Stimulated activated CD8-positive, alpha-beta memory T cell treated with anti-CD3 and anti-CD28 coated beads, Interleukin-7, amount 100 ng/mL, for 4 hours (primary cell): Measurements from ENCODE around the gene PCYT1B.

Experiments
- DNase-seq, 2 donors: peaks; one replicate each; pipeline ENCODE4 v3.0.0-alpha.2; 2020; ENCODE audit warnings: low read depth in 2 of 2

Gene PCYT1B

DNA sequence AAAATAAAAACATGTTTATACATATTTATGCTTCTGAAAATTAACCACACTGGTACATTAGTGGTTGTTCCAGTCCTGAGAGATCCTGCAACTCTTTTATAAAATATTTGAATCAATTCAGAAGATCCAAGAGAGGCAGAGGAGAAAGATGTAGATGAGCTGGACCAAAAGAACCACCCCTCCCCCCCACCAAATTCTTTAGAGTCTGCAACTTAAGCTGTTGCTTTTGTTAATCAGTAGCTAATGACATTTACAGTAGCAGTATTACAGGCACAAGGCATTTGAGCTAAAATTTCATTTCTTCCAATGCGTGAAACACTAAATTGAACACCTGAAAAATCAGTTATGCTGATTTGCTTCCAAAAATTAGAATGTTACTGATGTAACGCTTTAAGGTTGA, 120.5 kb downstream of the PCYT1B start:
- DNase-seq: no peak

DNA sequence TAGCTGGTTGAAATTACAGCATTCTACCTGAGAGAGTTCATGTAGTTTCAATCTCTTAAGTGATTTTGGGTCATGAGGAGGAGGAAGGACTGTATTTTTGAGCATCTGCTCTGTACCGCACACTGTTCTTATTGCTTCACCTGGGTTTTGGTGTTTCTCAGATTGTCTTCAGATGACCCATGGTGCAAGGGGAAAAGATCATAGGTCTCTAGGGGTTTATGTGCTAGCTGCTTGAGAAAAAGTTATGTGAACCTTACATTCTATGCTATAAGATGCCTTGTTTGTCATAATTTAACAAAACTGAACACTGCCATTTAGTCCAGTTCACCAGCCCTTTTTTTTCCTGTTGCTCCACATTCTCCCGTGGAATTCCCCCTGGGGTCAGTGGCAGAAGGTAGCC, 121.7 kb downstream of the PCYT1B start:
- no peak for DNase-seq

DNA sequence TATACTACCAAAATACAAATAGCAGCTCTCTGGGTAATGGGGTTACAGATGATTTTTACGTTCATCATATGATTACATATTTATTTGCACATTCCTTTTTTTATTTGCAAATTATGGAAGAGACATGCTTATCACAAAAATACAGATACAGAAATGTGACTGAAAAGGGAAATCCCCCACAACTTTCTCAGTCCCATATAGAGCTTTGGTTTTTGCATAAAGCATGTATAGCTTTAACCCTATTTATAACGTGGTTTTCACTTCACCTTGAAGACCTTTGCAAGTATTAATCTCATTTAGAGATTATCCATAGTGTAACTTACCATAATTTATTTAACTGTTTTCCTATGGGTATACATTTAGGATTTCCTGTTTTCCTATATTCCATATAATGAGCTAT, 126.7 kb downstream of the PCYT1B start:
- no peak for DNase-seq

DNA sequence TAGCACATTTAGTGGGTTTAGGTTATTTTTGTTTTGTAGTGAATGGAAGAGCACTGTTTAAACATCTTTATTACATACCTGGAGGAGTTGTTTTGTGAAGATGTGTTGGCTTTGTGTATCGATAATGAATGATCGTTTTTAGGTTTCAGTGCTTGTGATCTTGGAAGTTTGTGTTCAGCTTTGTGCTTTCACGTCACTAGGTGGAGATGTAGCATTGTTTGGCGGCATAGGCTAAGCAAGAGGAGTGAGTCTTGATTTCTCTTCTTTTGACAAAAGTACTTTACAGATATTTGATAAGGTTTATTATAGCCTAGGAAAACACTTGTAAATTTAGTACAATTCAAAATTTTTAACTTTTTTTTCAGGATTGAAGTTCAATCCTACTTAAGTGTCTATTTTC, 131.7 kb downstream of the PCYT1B start:
- DNase-seq: no peak

DNA sequence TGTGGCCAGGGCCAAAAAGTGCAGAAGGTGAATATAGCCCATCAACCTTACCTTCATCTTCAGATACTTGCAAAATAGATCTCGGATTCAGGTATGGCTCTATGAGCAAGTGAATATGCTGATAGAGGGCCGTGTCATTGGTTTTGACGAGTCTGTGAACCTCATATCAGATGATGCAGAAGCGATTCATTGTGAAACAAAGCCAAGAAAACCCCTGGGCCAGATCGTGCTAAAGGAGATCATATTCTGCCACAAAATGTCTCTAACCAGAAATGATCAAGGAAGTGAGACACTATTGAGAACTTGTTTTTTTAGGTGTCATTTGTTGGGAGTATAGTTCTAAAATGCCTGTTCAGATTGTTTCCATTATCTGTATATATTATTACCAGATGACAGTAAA, 133.7 kb downstream of the PCYT1B start:
- no peak for DNase-seq

DNA sequence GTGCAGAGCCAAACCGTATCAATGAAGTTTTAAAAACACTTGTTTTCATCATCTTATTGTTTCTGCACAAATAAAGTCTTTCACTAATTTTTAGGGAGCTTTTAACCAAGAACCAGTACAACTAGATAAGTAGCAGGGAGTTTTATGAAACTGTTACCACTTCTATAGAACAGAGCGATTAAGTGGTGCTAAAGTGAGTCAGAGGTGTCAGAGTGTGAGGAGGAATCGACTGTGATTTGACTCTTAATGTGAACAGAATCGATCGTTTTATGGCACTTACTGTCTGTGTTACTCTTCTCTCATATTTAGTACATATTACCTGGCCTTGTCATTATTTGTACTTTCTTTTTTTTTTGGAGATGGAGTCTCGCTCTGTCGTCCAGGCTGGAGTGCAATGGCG, 138.8 kb downstream of the PCYT1B start:
- no peak for DNase-seq
